ENCODE measurements around the gene CPT1C.

Gene CPT1C

DNA sequence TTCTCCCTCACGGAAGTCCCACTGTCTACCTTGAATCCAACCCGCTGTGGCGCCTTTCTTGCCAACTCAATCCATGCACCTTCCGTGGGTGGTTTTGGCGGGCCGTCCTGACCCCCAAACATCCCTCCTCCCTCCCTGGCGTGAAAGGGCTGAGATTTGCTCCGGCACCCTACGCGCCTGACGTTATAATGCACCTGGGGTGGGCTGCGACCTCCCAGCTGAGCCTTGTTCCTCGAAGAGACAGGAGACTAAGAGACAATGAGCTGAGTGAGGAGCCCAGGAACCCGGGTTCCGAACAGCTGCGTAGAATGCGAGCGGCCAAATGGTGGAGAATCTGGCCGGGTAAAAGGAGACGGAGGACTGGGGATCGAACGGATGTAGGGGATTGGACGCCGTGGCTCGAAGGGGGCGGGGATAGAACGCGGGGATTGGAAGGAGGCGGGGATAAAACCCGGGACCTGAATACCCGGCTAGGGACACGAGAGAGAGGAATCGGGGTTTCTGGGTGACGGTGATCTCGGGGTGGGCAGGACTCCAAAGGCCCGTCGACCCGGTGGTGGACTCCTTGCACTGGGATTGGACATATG is at the start of gene CPT1C:
Gene CPT1C, plus strand, starts transcription at position 461 of the 587 bp plus-strand sequence. CDS start 1,137 bp downstream, outside the sequence.
- DNase-seq = peak; percentile 87

DNA sequence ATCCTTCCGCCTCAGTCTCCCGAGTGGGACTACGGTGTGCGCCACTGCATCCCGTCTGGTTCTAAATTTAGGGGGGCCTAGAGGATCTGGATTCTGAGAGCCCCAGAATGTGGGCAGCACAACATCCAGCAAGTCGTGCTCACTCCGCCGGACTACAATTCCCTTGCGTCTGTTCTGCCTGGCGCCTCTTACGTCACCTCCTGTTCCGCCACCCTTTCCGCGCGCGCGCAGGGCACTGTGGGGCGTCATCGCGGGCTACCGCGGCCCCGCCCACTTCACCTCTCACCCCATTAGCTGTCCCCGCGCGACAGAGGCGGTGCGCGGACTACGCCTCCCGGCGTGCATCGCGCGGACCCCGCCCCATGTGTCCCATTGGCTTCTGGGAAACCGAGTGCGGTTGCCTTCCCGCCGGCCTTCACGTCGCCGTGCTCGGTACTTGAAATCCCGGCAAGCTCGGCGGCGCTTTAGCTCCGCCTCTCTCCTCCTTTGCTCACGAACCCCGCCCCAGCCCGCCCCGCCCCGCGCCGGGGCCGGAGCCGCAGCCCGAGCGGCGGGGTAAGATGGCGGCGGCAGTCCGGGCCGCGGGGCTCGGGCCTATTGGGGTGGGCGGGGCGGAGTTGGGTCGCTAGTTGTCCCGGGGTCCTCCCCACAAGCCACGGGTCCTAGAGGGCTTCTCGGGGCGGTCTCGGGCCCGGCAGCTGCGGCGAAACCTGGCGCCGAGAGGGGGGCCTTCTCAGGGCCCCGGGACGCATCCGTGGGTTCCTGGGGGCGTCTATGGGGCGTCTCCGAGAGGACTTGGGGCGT is 49.0 kb upstream of the CPT1C start, which contains the start of gene SCAF1:
Gene SCAF1, plus strand, starts transcription at position 522 of the 804 bp plus-strand sequence. CDS start 2,818 bp downstream, outside the sequence.
- DNase-seq = peak; percentile 97

DNA sequence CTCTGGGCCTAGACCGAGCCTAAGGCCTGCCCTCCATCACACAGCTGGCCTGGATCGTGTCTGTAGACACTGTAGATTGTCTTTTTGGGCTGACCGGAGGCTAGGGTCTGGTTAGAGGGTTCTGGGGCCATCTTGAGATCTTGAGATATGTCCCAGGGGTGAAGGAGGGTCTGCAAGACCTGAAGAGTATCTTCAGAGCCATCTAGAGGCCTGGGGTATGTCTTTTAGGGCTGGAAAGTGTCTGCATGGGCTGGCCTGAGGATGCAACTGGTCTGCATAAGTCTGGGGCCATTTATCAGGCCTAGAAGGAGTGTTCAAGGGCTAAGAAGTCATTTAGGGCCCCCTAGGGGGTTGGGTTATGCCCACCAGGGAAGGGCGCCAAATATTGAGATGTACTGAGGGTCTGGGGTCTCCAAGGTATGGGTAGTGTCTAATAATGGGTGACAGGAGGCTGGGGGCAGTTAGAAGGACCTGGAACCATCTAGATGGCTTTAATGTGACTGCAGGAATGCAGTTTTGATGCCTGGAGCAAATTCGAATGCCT is 48.4 kb upstream of the CPT1C start:
- DNase-seq = no peak

DNA sequence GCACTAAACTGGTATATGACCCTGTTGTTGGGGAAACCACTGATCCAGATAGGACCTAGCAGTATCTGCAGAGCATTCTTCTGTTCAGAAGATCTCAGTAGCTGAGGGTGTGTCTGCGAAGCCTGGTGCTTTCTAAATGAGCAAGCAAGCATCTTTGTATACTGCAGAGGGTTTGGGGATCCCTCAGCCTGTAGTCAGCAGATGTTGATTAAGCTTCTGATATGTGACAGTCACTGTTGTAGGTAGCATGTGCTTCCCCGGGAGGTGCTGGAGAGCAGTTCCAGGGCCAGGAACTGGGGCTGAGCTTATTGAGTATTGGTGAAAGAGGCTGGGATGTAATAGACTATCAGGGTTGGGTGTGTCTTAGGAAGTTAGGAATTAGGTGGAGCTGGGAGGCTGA is 47.5 kb upstream of the CPT1C start:
- no peak for DNase-seq

DNA sequence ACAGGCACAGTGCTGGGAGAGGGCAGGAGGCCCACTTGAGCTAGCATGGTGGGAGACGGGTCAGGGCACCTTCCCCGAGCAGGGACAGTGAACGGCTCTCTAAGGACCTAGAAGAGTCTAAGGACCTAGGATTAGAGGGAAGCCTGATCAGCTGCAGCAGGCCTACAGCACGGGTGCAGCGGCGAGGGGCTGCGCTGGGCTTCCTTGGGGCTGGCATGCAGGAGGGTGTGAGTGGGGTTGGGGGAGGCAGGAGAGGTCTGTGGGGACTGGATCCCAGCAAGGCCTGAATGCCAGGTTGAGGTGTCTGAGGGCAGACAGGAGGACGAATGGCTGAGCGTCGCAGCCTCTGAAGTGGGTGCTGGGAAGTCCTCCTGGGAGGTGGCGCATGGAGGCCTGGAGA is 45.3 kb upstream of the CPT1C start:
- no peak for DNase-seq

DNA sequence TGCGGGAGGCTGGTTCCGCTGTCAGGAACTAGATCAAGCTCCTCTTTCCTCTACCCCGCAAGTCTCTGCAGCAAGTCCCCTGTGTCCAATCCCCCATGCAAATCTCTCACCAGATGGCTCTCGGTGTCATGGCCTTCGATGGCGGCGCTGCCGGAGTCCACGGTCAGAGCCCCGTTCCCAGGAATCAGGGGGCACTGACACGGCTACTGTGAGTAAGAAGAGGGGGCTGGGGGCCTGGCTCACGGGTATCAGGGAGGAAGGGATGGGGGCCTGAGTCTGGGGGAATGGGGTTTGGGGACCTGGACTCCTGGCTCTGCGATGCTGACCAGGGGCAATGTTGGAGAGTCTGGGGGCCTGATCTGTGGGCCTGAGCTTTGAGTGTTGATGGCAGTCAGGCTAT is 44.9 kb upstream of the CPT1C start:
- no peak for DNase-seq

DNA sequence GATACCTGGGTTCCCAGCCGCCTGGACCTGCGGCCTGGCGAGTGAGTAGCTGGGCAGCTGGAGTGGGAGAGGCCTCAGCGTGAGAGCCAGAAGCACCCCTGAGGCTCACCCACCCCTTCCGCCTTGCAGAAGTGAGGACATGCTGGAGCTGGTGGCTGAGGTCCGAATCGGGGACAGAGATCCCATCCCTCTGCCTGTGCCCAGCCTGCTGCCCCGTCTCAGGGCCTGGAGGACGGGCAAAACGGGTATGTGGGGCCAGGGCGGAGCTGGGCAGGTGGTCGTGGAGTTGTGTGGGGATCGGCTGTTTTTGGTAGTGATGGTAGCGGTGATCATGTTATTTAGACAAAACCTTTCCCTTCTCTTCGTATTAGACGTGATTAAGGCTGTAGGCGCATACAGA is 44.3 kb upstream of the CPT1C start:
- DNase-seq = no peak

DNA sequence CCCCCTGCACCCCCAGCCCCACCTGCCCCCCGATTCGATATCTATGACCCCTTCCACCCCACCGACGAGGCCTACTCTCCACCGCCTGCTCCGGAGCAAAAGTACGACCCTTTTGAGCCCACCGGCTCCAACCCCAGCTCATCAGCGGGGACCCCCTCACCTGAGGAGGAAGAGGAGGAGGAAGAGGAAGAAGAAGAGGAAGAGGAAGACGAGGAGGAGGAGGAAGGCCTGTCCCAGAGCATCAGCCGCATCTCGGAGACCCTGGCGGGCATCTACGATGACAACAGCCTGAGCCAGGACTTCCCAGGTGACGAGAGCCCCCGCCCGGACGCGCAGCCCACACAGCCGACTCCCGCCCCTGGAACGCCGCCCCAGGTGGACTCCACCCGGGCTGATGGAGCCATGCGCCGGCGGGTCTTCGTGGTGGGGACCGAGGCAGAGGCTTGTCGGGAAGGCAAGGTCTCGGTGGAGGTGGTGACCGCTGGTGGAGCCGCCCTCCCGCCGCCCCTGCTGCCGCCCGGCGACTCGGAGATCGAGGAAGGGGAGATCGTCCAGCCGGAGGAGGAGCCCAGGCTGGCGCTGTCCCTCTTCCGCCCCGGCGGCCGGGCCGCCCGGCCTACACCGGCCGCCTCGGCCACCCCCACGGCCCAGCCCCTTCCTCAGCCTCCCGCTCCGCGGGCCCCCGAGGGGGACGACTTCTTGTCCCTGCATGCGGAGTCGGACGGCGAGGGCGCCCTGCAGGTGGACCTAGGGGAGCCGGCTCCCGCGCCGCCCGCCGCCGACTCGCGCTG is 39.7 kb upstream of the CPT1C start:
- DNase-seq = no peak

DNA sequence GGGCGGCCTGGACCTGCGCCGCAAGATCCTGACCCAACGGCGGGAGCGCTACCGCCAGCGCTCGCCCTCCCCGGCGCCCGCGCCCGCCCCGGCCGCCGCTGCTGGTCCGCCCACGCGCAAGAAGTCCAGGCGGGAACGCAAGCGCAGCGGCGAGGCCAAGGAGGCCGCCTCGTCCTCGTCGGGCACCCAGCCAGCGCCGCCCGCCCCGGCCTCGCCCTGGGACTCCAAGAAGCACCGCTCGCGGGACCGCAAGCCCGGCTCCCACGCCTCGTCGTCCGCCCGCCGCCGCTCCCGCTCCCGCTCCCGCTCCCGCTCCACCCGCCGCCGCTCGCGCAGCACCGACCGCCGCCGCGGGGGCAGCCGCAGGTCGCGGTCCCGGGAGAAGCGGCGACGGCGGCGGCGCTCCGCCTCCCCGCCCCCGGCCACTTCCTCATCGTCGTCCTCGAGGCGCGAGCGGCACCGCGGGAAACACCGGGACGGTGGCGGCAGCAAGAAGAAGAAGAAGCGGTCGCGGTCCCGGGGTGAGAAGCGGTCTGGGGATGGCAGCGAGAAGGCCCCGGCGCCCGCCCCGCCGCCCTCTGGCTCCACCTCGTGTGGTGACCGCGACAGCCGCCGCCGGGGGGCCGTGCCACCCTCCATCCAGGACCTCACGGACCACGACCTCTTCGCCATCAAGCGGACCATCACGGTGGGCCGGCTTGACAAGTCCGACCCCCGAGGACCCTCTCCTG is 38.9 kb upstream of the CPT1C start:
- no peak for DNase-seq

DNA sequence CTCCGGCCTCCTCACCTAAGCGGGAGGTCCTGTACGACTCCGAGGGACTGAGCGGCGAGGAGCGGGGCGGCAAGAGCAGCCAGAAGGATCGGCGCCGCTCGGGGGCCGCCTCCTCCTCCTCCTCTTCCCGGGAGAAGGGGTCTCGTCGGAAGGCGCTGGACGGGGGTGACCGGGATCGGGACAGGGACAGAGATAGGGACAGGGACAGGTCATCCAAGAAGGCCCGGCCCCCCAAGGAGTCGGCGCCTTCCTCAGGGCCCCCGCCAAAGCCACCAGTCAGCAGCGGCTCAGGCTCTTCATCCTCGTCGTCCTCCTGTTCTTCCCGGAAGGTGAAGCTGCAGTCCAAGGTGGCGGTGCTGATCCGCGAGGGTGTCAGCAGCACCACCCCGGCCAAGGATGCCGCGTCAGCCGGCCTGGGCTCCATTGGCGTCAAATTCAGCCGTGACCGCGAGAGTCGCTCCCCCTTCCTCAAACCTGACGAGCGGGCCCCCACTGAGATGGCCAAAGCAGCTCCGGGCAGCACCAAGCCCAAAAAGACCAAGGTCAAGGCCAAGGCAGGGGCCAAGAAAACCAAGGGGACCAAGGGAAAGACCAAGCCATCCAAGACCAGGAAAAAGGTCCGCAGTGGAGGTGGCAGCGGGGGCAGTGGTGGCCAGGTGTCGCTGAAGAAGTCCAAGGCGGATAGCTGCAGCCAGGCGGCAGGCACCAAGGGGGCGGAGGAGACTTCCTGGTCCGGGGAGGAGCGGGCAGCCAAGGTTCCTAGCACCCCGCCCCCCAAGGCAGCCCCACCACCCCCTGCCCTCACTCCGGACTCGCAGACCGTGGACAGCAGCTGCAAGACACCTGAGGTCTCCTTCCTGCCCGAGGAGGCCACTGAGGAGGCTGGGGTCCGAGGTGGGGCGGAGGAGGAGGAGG is 38.1 kb upstream of the CPT1C start:
- no peak for DNase-seq

DNA sequence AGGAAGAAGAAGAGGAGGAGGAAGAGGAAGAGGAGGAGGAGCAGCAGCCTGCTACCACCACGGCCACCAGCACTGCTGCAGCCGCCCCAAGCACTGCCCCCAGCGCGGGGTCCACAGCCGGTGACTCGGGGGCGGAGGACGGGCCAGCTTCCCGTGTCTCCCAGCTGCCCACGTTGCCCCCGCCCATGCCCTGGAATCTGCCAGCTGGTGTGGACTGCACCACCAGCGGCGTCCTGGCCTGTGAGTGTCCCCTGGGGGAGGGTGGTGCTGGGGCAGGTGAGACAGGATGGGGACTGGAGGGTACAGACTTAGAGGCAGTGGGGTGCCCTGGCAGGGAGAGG is 37.5 kb upstream of the CPT1C start:
- DNase-seq = no peak

DNA sequence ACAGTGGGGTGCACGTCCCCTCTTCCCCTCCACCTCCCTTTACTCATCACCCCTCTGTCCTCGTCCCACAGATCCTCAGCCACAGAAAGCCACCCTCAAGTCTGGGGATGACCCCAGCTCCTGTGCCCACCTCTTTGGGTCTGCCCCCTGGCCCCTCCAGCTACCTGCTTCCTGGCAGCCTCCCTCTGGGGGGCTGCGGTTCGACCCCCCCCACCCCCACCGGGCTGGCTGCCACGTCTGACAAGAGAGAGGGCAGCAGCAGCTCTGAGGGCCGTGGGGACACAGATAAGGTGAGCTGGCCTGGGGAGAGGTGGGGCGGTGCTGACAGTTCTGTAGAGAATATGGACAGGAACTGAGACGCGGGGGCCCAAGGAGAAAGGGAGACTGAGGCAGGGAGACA is 36.3 kb upstream of the CPT1C start:
- no peak for DNase-seq

DNA sequence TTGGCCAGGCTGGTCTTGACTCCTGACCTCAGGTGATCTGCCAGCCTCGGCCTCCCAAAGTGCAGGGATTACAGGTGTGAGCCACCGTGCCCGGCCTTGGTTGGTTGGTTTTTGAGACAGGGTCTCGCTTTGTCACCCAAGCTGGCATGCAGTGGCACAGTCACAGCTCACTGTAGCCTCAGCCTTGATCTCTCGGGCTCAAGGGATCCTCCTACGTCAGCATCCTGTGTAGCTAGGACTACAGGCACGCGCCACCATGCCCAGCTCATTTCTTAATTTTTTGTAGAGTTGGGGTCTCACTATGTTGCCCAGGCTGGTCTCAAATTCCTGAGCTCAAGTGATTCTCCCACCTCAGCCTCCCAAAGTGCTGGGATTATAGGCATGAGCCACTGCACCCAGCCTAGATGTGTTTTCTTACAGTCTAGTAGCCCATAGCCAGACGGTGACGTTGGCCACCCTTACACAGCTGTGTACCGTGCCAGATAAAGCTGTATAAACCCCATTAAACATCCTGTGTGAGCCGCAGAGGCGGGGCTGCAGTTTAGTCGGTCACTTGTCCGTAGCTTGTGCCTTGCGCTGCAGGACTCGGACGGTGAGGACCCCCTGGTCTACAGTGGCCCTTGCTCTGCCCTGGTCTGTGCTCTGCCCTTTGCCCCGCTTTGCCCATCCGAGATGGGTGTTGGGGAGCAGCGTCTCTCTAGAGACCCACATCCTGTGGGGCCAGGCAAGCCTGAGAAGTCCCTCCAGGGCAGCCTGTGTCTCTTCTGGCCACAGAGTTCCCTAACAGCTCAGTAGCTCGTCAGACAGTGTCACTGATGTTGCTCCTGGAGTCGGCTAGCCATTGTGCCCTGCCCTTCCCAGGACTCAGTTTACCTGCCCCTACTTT is 35.1 kb upstream of the CPT1C start:
- DNase-seq = no peak

DNA sequence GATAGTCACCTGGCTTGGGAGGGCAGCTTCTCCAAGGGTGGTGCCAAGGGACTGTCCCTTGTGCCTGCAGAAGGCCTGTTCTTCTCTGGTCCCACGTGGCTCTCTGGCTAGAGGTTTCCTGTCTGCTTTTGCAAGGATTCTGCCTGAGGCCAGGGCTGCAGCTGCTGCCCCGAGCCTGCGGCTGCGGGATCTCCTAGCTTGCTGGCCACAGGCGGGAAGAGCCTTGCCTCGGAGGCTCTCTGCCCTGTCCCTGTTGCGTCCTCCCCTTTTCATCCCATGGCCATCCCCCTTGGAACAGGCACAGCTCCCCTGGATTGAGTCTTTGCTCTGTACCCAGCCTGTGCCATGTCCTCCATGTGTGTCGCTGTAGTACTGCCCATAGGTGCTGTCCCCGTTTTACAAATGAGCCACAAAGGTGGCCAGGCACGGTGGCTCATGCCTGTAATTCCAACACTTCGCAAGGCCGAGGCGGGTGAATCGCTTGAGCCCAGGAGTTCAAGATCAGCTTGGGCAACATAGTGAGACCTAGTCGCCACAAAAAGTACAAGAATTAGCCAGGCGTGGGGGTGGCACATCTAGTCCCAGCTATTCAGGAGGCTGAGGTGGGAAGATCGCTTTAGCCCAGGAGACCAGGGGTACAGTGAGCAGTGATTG is 34.3 kb upstream of the CPT1C start:
- DNase-seq = no peak

DNA sequence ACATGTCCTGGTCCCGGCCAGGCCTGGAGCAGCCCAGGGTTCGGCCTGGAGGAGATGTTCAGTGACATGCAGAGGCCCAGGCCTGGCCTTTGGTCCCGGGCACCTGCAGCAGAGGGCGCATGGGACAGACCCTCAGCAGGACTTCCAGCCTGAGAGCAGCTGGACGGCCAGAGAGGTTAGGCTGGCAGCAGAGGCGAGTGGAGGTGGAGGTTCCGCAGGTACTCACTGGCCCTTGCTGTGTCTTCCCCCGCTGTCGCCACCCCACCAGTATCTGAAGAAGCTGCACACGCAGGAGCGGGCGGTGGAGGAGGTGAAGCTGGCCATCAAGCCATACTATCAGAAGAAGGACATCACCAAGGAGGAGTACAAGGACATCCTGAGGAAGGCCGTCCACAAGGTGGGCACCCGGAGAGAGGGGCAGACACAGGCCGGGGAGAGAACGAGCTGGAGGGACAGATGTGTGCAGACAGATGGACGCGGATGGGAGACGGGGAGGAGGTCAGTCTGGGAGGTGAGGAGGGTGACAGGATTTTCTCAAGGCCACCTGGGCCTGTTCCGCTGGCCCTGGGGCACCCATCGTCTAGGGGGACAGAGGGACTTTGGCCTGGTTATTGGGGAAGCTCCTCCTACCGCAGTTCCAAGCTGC is 33.3 kb upstream of the CPT1C start:
- no peak for DNase-seq

DNA sequence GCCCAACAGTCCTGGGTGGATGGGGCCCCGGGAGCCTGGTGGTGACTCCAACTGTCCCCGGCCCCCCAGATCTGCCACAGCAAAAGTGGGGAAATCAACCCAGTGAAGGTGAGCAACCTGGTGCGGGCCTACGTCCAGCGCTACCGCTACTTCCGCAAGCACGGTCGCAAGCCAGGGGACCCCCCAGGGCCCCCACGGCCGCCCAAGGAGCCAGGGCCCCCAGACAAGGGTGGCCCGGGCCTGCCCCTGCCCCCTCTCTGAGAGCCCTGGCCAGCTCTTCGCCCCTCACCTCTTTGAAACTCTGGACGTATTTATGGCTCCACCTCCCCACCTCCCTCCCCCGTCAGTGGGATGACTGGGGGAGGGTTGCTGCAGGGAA is 32.8 kb upstream of the CPT1C start:
- DNase-seq = no peak

DNA sequence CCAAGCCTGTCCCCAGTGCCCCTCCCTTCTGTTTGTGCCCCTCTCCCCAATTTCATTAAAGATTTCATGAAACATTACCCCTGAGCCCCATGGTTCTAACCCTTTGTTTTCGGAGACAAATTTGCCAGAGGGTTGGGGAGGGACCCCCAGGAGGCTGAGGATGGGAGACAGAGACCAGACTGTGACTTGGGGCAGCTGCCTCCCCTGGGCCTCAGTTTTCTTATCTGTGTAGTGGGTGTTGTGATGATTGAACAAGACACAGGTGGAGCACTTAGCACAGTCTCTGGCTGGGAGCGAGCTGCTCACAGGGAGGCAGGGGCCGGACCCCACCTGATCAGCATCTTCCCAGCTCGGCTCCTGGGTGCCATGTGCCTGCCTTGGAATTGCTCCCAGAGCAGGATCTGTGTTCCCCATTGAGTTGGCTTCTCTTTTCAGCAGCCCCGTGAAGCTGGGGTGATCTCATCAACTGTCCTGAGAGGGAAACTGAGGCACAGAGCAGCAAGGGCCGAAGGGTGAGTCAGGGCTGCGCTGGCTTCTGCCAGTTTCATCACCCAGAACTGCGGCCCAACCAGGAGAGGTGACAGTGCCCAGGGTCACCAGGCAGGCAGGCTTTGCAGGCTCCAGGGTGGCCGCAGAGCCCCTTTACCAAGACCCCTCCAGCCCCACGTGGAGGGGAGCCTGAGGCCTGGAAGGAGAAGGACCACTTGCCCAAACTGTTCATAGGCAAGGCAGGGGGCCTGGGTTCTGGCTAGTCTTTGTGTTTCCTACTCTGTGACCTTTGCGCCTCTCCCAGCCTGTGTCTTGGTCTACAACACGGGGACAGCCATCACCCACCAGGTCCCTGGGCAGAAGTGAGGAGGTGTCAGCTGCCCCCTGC is 32.1 kb upstream of the CPT1C start:
- DNase-seq = no peak

DNA sequence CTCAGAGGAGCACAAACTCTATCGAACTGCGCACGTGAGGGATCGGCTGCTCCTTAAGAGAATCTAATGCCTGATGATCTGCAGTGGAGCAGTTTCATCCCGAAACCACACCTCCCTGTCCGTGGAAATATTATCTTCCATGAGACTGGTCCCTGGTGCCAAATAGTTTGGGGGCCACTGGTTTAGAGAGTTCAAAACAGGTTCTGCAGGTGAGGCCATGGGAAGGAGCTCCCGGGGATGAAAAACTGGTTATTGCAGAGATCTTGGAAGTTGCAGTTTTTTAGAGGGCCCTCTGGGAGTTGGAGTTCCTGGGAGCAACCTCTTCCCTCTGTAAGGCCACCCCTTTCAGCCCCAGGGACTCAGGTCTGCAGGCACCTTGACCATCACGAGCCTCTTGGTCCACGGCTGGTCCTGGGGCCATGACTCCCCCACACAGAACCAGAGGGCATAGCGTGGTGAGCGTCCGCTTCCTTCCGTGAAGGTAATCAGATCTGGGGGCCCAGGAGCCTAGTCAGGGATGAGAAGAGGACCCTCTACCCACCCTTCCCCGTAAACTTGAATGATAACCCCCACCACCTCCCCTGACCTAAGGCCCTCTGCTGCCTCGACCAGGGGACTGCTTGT is 30.5 kb upstream of the CPT1C start:
- no peak for DNase-seq

All from SHP77 treated with DMSO at 0.1 percent for 48 hours (cell line).